GM12872 (cell line): Measurements from ENCODE around the gene LMAN1.

ENCODE experiments used
- CTCF ChIP-seq: IDR thresholded peaks from 3 replicates; pipeline ENCODE4 v1.5.1; 2011; ENCODE audit warnings: low read depth, mild to moderate bottlenecking, low read length, moderate library complexity; ENCODE audit not compliant: insufficient read depth

LMAN1 gene

GRCh38 chr18:59323931-59324622 is 35.0 kb downstream of the LMAN1 start:
- TF ChIP-seq CTCF, result no peak

GRCh38 chr18:59318460-59319050 is 40.5 kb downstream of the LMAN1 start, which contains the start of gene CPLX4:
TSS of gene CPLX4 (minus strand) at chr18:59318649. CDS start at chr18:59318462, 187 bp downstream.
- TF ChIP-seq CTCF, result no peak

- TF ChIP-seq CTCF, result no peak
Observed at GRCh38 chr18:59311631-59312030, 47.4 kb downstream of the LMAN1 start.

- no peak for TF ChIP-seq CTCF
Observed at GRCh38 chr18:59308938-59309260, 50.2 kb downstream of the LMAN1 start.

GRCh38 chr18:59308248-59308937 is 50.7 kb downstream of the LMAN1 start:
- TF ChIP-seq CTCF, result peak; percentile 64

- TF ChIP-seq CTCF, result no peak
Observed at GRCh38 chr18:59306640-59307039, 52.4 kb downstream of the LMAN1 start.

GRCh38 chr18:59305295-59305694 is 53.8 kb downstream of the LMAN1 start:
- no peak for TF ChIP-seq CTCF
